Activated T-helper 1 cell treated with anti-CD3 and anti-CD28 coated beads, Interleukin-12 subunit alpha, Interleukin-12 subunit beta, Interleukin-2, Interleukin-4 antibody, amounts not matched to agents 30 ng/mL and 10 ng/mL and 1 ng/mL, durations not matched to agents 14 hours and 24 hours and 36 hours (primary cell): ENCODE data around the gene IPO13. TPM values are rescaled to one million over a fixed set of nuclear protein-coding genes. Genes with fewer than 3 reads are reported as not detected.

Experiments used
- DNase-seq: peaks from one replicate; pipeline ENCODE4 v3.0.0; 2021; ENCODE audit warnings: low spot score
- H3K27ac Mint-ChIP-seq: one replicate; pipeline ENCODE4 v1.8.0; 2021; ENCODE audit warnings: mild to moderate bottlenecking, mixed read lengths
- H3K27me3 Mint-ChIP-seq: one replicate; pipeline ENCODE4 v1.8.0; 2022; ENCODE audit warnings: mild to moderate bottlenecking, moderate library complexity, mixed read lengths; ENCODE audit not compliant: insufficient read depth
- H3K36me3 Mint-ChIP-seq: one replicate; pipeline ENCODE4 v1.8.0; 2021; ENCODE audit warnings: low read depth, mixed read lengths
- H3K4me1 Mint-ChIP-seq: one replicate; pipeline ENCODE4 v1.8.0; 2021; ENCODE audit warnings: low read depth, mixed read lengths
- H3K4me3 Mint-ChIP-seq: one replicate; pipeline ENCODE4 v1.8.0; 2021; ENCODE audit warnings: mild to moderate bottlenecking, moderate library complexity, mixed read lengths
- H3K9me3 Mint-ChIP-seq: one replicate; pipeline ENCODE4 v1.8.0; 2021; ENCODE audit warnings: mixed read lengths
- intact Hi-C: fragments of 100-400 bp; cut with micrococcal nuclease; formaldehyde crosslinking; loops from one replicate; pipeline ENCODE4 v1.15.1; 2024
- total RNA-seq: library from RNA; stranded (reverse); gene quantifications from 2 replicates; pipeline ENCODE4 v1.2.3, GENCODE V29; 2022

Gene IPO13
- total RNA-seq, 1 donor from 2014 or later, result 33.9 TPM

- H3K27ac Mint-ChIP-seq, result no peak overlapping the region
- H3K27me3 Mint-ChIP-seq, result peaks cover 4% of the 10 kb centered on the region
- no peaks in the 10 kb centered on the region for H3K36me3 Mint-ChIP-seq
- no peaks in the 10 kb centered on the region for H3K9me3 Mint-ChIP-seq
- H3K4me1 Mint-ChIP-seq, result no peaks in the 10 kb centered on the region
- no peak overlapping the region for H3K4me3 Mint-ChIP-seq
- no peak for DNase-seq
- intact Hi-C loops, result no loop called here
These were observed 64.3 kb downstream of the IPO13 start for GRCh38 chr1:44010935-44011471.

GRCh38 chr1:44012404-44012803 is 65.7 kb downstream of the IPO13 start:
- Mint-ChIP-seq H3K27me3 (peaks cover 4% of the 10 kb centered on the region), H3K27ac (no peak overlapping the region), H3K36me3 (no peaks in the 10 kb centered on the region), H3K4me3 (no peak overlapping the region), H3K4me1 (no peaks in the 10 kb centered on the region), H3K9me3 (no peaks in the 10 kb centered on the region)
- intact Hi-C loops, result no loop called here
- no peak for DNase-seq

GRCh38 chr1:44012941-44013609 is 66.3 kb downstream of the IPO13 start:
- no peaks in the 10 kb centered on the region for H3K4me1 Mint-ChIP-seq
- peaks cover 4% of the 10 kb centered on the region for H3K27me3 Mint-ChIP-seq
- DNase-seq, result no peak
- H3K9me3 Mint-ChIP-seq, result no peaks in the 10 kb centered on the region
- H3K4me3 Mint-ChIP-seq, result no peak overlapping the region
- intact Hi-C loops, result no loop called here
- H3K36me3 Mint-ChIP-seq, result no peaks in the 10 kb centered on the region
- no peak overlapping the region for H3K27ac Mint-ChIP-seq

- no peaks in the 10 kb centered on the region for H3K36me3 Mint-ChIP-seq
- no peak overlapping the region for H3K4me3 Mint-ChIP-seq
- intact Hi-C loops, result no loop called here
- no peak for DNase-seq
- H3K27ac Mint-ChIP-seq, result no peak overlapping the region
- no peaks in the 10 kb centered on the region for H3K4me1 Mint-ChIP-seq
- H3K9me3 Mint-ChIP-seq, result no peaks in the 10 kb centered on the region
- H3K27me3 Mint-ChIP-seq, result peaks cover 4% of the 10 kb centered on the region
These were observed 67.2 kb downstream of the IPO13 start for GRCh38 chr1:44013949-44014348.

GRCh38 chr1:44014365-44015104 is 67.8 kb downstream of the IPO13 start:
- no peaks in the 10 kb centered on the region for H3K36me3 Mint-ChIP-seq
- H3K27me3 Mint-ChIP-seq, result peaks cover 4% of the 10 kb centered on the region
- H3K4me3 Mint-ChIP-seq, result no peak overlapping the region
- no peak for DNase-seq
- intact Hi-C loops, result no loop called here
- no peaks in the 10 kb centered on the region for H3K9me3 Mint-ChIP-seq
- H3K27ac Mint-ChIP-seq, result no peak overlapping the region
- no peaks in the 10 kb centered on the region for H3K4me1 Mint-ChIP-seq

GRCh38 chr1:44015206-44015605 is 68.5 kb downstream of the IPO13 start:
- Mint-ChIP-seq H3K9me3 (no peaks in the 10 kb centered on the region), H3K27ac (no peak overlapping the region), H3K27me3 (peaks cover 2% of the 10 kb centered on the region), H3K4me1 (no peaks in the 10 kb centered on the region), H3K4me3 (no peak overlapping the region), H3K36me3 (no peaks in the 10 kb centered on the region)
- intact Hi-C loops, result no loop called here
- DNase-seq, result no peak

- intact Hi-C loops, result no loop called here
- H3K27me3 Mint-ChIP-seq, result peaks cover 2% of the 10 kb centered on the region
- H3K4me1 Mint-ChIP-seq, result no peaks in the 10 kb centered on the region
- no peaks in the 10 kb centered on the region for H3K9me3 Mint-ChIP-seq
- DNase-seq, result no peak
- no peak overlapping the region for H3K27ac Mint-ChIP-seq
- no peaks in the 10 kb centered on the region for H3K36me3 Mint-ChIP-seq
- H3K4me3 Mint-ChIP-seq, result no peak overlapping the region
These were observed 69.5 kb downstream of the IPO13 start for GRCh38 chr1:44016041-44016889.

- intact Hi-C loops, result no loop called here
- no peak overlapping the region for H3K4me3 Mint-ChIP-seq
- no peaks in the 10 kb centered on the region for H3K36me3 Mint-ChIP-seq
- no peak for DNase-seq
- no peak overlapping the region for H3K27ac Mint-ChIP-seq
- no peaks in the 10 kb centered on the region for H3K4me1 Mint-ChIP-seq
- peaks cover 2% of the 10 kb centered on the region for H3K27me3 Mint-ChIP-seq
- H3K9me3 Mint-ChIP-seq, result no peaks in the 10 kb centered on the region
These were observed 70.2 kb downstream of the IPO13 start for GRCh38 chr1:44016890-44017400.

Other genes starting within 250 kb of the IPO13 start
- 17.4 and 19.0 TPM in 2 replicates for gene ST3GAL3, start 239.4 kb upstream of the IPO13 start, total RNA-seq
- 0.24 and 0.88 TPM in 2 replicates for gene ARTN, start 13.1 kb upstream of the IPO13 start, total RNA-seq
- 73.8 and 74.8 TPM in 2 replicates for gene DPH2, start 23.1 kb downstream of the IPO13 start, total RNA-seq
- 187 and 195 TPM in 2 replicates for gene ATP6V0B, start 28.0 kb downstream of the IPO13 start, total RNA-seq
- gene B4GALT2, start 32.3 kb downstream of the IPO13 start, total RNA-seq, result 51.2 and 51.3 TPM in 2 replicates
- gene CCDC24, start 44.6 kb downstream of the IPO13 start, total RNA-seq, result 2.7 TPM in 2 replicates
- 7.0 and 7.4 TPM in 2 replicates for gene SLC6A9, start 84.5 kb downstream of the IPO13 start, total RNA-seq
- gene KLF17, start 171.9 kb downstream of the IPO13 start, total RNA-seq, result not detected in 2 replicates
- not detected in 2 replicates for gene KLF18, start 194.7 kb downstream of the IPO13 start, total RNA-seq